T follicular helper cell (primary cell): Measurements from ENCODE around the gene FSTL4.

Experiments
- DNase-seq: peaks from one replicate; pipeline ENCODE4 v3.0.0-alpha.2; 2020; ENCODE audit warnings: low read depth

FSTL4 gene

GRCh38 chr5:133610489-133611356 is 1.6 kb downstream of the FSTL4 start:
- DNase-seq: no peak

- no peak for DNase-seq
These were observed 4.9 kb downstream of the FSTL4 start for GRCh38 chr5:133607451-133607850.

- no peak for DNase-seq
These were observed 5.5 kb downstream of the FSTL4 start for GRCh38 chr5:133606835-133607234.

- no peak for DNase-seq
These were observed 7.0 kb downstream of the FSTL4 start for GRCh38 chr5:133605323-133605722.

GRCh38 chr5:133603711-133604110 is 8.6 kb downstream of the FSTL4 start:
- DNase-seq: no peak

- DNase-seq: no peak
These were observed 9.4 kb downstream of the FSTL4 start for GRCh38 chr5:133602835-133603380.

GRCh38 chr5:133599600-133599999 is 12.7 kb downstream of the FSTL4 start:
- no peak for DNase-seq

GRCh38 chr5:133599044-133599443 is 13.3 kb downstream of the FSTL4 start:
- DNase-seq: no peak

- no peak for DNase-seq
These were observed 16.3 kb downstream of the FSTL4 start for GRCh38 chr5:133596049-133596448.

- DNase-seq: no peak
These were observed 16.9 kb downstream of the FSTL4 start for GRCh38 chr5:133595465-133595864.

- DNase-seq: no peak
These were observed 23.1 kb downstream of the FSTL4 start for GRCh38 chr5:133589286-133589685.

GRCh38 chr5:133582971-133583370 is 29.4 kb downstream of the FSTL4 start:
- DNase-seq: no peak

- DNase-seq: no peak
These were observed 30.4 kb downstream of the FSTL4 start for GRCh38 chr5:133581918-133582317.

GRCh38 chr5:133581348-133581747 is 31.0 kb downstream of the FSTL4 start:
- DNase-seq: no peak

- DNase-seq: no peak
These were observed 31.7 kb downstream of the FSTL4 start for GRCh38 chr5:133580618-133581017.

- no peak for DNase-seq
These were observed 32.6 kb downstream of the FSTL4 start for GRCh38 chr5:133579766-133580165.

- DNase-seq: no peak
These were observed 43.0 kb downstream of the FSTL4 start for GRCh38 chr5:133569347-133569746.

GRCh38 chr5:133565993-133566392 is 46.3 kb downstream of the FSTL4 start:
- DNase-seq: no peak

GRCh38 chr5:133564921-133565565 is 47.3 kb downstream of the FSTL4 start:
- no peak for DNase-seq

GRCh38 chr5:133562554-133562953 is 49.8 kb downstream of the FSTL4 start:
- no peak for DNase-seq

- no peak for DNase-seq
These were observed 52.4 kb downstream of the FSTL4 start for GRCh38 chr5:133559960-133560359.

GRCh38 chr5:133556551-133556950 is 55.8 kb downstream of the FSTL4 start:
- DNase-seq: no peak

- no peak for DNase-seq
These were observed 58.1 kb downstream of the FSTL4 start for GRCh38 chr5:133554279-133554678.
